ENCODE measurements around the gene JARID2. TPM values are rescaled to one million over a fixed set of nuclear protein-coding genes. Genes with fewer than 3 reads are reported as not detected.

Gene JARID2
- total and polyA plus RNA-seq, 10 of the 15 experiments (the other 5 are each of a cell fraction or from before 2014, with no cell fraction given), result 4.2 to 21.6 (median 11.7) TPM

DNA sequence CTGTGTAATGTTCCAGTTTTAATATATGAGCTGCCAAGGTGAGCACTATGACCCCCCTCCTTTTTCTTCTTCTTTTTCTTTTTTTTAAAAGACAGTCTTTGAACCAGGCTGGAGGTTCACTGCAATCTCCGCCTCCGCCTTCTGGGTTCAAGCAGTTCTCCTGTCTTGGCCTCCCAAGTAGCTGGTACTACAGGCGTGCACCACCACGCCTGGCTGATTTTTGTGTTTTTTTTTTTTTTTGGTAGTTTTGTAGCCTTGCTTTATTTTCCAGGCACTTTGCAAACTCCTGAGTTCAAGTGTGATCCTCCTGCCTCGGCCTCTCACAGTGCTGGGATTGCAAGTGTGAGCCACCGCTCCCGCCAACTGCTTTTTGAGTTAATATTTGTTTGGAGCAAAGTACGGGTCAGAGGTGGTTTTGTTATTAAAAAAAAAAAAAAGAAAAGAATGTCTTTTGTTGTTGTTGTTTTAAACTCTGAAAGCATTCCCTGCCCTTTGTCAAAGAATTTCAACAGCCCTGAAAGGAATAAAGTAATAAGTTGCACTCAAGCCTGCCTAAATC, 78.6 kb downstream of the JARID2 start:
- Histone ChIP-seq H3K27me3 (replicated peaks in 1 of 2; ENCODE audit: control insufficient read depth in 2 of 2, insufficient read depth in 2 of 2, low read length in 1 of 2) (no peaks in the 10 kb centered on the region), H3K4me1 (ENCODE audit: control insufficient read depth, insufficient read depth, low read length) (peaks cover 63% of the 10 kb centered on the region), H3K4me3 (no peak overlapping the region), H3K79me2 (ENCODE audit: control insufficient read depth, insufficient read depth, low read length) (peaks cover 97% of the 10 kb centered on the region), H3K9ac (ENCODE audit: control insufficient read depth, insufficient read depth, low read length) (no peak overlapping the region), H3K4me2 (ENCODE audit: control insufficient read depth, insufficient read depth) (peak overlapping the region; percentile 10; the same call in 1 of the 2 replicates), H3K27ac (ENCODE audit: control insufficient read depth, insufficient read depth) (peak overlapping the region; percentile 72), H3K36me3 (ENCODE audit: control insufficient read depth in 2 of 2, insufficient read depth in 2 of 2, low read length in 1 of 2) (no peaks in the 10 kb centered on the region), H4K20me1 (ENCODE audit: control insufficient read depth, insufficient read depth) (no peaks in the 10 kb centered on the region), H3K9me3 (replicated peaks; ENCODE audit: control insufficient read depth, insufficient read depth, low read length) (no peaks in the 10 kb centered on the region), H2AFZ (ENCODE audit: control insufficient read depth, low read depth, low read length) (no peak overlapping the region)
- 94% methylated on average over 8 of the region's 8 CpGs for WGBS (ENCODE audit: insufficient coverage, insufficient replicate concordance, low lambda C conversion rate, missing lambda C conversion rate)
- ChIA-PET SMC1A (ENCODE audit: uncharacterized antibody, unreplicated experiment) (interaction anchor here (1.0 to 13.2 kb wide), 8 partner anchors 20 to 1214 kb away, joined by 3 to 301 read pairs (median 32); no protein-coding TSS in a partner anchor), POLR2A (interaction anchor here (0.5 to 2.0 kb wide), 7 partner anchors 8 to 70 kb away, joined by 3 to 9 read pairs (median 4); no protein-coding TSS in a partner anchor), CTCF (interaction anchor here (0.6 to 14.2 kb wide), 9 partner anchors 16 to 1030 kb away, joined by 3 to 146 read pairs (median 4); no protein-coding TSS in a partner anchor), RAD21 (ENCODE audit: unreplicated experiment) (interaction anchor here (0.6 to 9.3 kb wide), 9 partner anchors 8 to 98 kb away, joined by 3 to 75 read pairs (median 10); no protein-coding TSS in a partner anchor)
- in situ Hi-C loops (cut with MboI) (no loop called here), intact Hi-C loops (cut with micrococcal nuclease; ENCODE audit: unreplicated experiment) (loop anchor here (2.0 to 10.0 kb wide), 2 partner anchors 20 to 300 kb away; no protein-coding TSS in a partner anchor)
- BruUV-seq (replicated peaks), result no TSS peak
- TF ChIP-seq SMAD1 (IDR thresholded peaks at IDR 0.05; ENCODE audit: low read depth, partially characterized antibody), result no peak
- TF ChIP-seq EED (IDR thresholded peaks at IDR 0.05; ENCODE audit: low read depth), result no peak
- TF ChIP-seq PML (IDR thresholded peaks at IDR 0.05; ENCODE audit: low read length), result no peak
- TF ChIP-seq, protein P1, sequence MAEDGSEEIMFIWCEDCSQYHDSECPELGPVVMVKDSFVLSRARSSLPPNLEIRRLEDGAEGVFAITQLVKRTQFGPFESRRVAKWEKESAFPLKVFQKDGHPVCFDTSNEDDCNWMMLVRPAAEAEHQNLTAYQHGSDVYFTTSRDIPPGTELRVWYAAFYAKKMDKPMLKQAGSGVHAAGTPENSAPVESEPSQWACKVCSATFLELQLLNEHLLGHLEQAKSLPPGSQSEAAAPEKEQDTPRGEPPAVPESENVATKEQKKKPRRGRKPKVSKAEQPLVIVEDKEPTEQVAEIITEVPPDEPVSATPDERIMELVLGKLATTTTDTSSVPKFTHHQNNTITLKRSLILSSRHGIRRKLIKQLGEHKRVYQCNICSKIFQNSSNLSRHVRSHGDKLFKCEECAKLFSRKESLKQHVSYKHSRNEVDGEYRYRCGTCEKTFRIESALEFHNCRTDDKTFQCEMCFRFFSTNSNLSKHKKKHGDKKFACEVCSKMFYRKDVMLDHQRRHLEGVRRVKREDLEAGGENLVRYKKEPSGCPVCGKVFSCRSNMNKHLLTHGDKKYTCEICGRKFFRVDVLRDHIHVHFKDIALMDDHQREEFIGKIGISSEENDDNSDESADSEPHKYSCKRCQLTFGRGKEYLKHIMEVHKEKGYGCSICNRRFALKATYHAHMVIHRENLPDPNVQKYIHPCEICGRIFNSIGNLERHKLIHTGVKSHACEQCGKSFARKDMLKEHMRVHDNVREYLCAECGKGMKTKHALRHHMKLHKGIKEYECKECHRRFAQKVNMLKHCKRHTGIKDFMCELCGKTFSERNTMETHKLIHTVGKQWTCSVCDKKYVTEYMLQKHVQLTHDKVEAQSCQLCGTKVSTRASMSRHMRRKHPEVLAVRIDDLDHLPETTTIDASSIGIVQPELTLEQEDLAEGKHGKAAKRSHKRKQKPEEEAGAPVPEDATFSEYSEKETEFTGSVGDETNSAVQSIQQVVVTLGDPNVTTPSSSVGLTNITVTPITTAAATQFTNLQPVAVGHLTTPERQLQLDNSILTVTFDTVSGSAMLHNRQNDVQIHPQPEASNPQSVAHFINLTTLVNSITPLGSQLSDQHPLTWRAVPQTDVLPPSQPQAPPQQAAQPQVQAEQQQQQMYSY (CRISPR knock-in tag; IDR thresholded peaks at IDR 0.05), result no peak
- TF ChIP-seq, protein P2, sequence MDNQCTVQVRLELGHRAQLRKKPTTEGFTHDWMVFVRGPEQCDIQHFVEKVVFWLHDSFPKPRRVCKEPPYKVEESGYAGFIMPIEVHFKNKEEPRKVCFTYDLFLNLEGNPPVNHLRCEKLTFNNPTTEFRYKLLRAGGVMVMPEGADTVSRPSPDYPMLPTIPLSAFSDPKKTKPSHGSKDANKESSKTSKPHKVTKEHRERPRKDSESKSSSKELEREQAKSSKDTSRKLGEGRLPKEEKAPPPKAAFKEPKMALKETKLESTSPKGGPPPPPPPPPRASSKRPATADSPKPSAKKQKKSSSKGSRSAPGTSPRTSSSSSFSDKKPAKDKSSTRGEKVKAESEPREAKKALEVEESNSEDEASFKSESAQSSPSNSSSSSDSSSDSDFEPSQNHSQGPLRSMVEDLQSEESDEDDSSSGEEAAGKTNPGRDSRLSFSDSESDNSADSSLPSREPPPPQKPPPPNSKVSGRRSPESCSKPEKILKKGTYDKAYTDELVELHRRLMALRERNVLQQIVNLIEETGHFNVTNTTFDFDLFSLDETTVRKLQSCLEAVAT (IDR thresholded peaks at IDR 0.05), result peak; percentile 22; the same call in 1 of the 2 replicates
- TF ChIP-seq, protein P3, sequence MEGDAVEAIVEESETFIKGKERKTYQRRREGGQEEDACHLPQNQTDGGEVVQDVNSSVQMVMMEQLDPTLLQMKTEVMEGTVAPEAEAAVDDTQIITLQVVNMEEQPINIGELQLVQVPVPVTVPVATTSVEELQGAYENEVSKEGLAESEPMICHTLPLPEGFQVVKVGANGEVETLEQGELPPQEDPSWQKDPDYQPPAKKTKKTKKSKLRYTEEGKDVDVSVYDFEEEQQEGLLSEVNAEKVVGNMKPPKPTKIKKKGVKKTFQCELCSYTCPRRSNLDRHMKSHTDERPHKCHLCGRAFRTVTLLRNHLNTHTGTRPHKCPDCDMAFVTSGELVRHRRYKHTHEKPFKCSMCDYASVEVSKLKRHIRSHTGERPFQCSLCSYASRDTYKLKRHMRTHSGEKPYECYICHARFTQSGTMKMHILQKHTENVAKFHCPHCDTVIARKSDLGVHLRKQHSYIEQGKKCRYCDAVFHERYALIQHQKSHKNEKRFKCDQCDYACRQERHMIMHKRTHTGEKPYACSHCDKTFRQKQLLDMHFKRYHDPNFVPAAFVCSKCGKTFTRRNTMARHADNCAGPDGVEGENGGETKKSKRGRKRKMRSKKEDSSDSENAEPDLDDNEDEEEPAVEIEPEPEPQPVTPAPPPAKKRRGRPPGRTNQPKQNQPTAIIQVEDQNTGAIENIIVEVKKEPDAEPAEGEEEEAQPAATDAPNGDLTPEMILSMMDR (IDR thresholded peaks at IDR 0.05 in 2 of 3, conservative IDR thresholded peaks at IDR 0.05 in 1 of 3; ENCODE audit: control insufficient read depth in 2 of 3, extremely low read depth in 1 of 3, insufficient read depth in 1 of 3, low read depth in 3 of 3, low read length in 3 of 3), result no peak
- no peak for TF ChIP-seq IKZF1 (conservative IDR thresholded peaks at IDR 0.05)
- DNase-seq (ENCODE audit: low read depth, low spot score), result no peak
- no peak for ATAC-seq
- no peak for FAIRE-seq
